ENCODE data around the gene RPN2. TPM values are rescaled to one million over a fixed set of nuclear protein-coding genes. Genes with fewer than 3 reads are reported as not detected.

RPN2 gene
- total RNA-seq, 4 donors from 2014 or later = 86.7 to 114 (median 110) TPM

- 94 to 98% methylated on average over 3 of the region's 3 CpGs for WGBS, 2 donors (ENCODE audit: low coverage in 1 of 2)
These were observed 30.1 kb downstream of the RPN2 start for GRCh38 chr20:37209193-37209592.

GRCh38 chr20:37209661-37210314 lies 30.7 kb downstream of the RPN2 start:
- 65 to 70% methylated on average over 4 of the region's 6 CpGs for WGBS, 2 donors (ENCODE audit: low coverage in 1 of 2)
- Histone ChIP-seq H3K36me3 (peaks cover 3 to 92% of the 10 kb centered on the region in 2 donors), H3K4me1 (peaks cover 0 to 20% (median 0%) of the 10 kb centered on the region in 3 donors), H3K4me3 (no peak overlapping the region), H3K27me3 (no peaks in the 10 kb centered on the region), H3K27ac (no peak overlapping the region), H3K9me3 (no peaks in the 10 kb centered on the region)
- no peak for TF ChIP-seq POLR2AphosphoS5 (IDR thresholded peaks at IDR 0.05)
- TF ChIP-seq, protein P1, sequence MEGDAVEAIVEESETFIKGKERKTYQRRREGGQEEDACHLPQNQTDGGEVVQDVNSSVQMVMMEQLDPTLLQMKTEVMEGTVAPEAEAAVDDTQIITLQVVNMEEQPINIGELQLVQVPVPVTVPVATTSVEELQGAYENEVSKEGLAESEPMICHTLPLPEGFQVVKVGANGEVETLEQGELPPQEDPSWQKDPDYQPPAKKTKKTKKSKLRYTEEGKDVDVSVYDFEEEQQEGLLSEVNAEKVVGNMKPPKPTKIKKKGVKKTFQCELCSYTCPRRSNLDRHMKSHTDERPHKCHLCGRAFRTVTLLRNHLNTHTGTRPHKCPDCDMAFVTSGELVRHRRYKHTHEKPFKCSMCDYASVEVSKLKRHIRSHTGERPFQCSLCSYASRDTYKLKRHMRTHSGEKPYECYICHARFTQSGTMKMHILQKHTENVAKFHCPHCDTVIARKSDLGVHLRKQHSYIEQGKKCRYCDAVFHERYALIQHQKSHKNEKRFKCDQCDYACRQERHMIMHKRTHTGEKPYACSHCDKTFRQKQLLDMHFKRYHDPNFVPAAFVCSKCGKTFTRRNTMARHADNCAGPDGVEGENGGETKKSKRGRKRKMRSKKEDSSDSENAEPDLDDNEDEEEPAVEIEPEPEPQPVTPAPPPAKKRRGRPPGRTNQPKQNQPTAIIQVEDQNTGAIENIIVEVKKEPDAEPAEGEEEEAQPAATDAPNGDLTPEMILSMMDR (IDR thresholded peaks at IDR 0.05) = no peak
- no peak for TF ChIP-seq POLR2A (IDR thresholded peaks at IDR 0.05)
- TF ChIP-seq EP300 (IDR thresholded peaks at IDR 0.05) = no peak
- ATAC-seq = no peak

More at GRCh38 chr20:37209193-37209592, 30.1 kb downstream of the RPN2 start:
- Histone ChIP-seq H3K36me3 (peaks cover 3 to 92% of the 10 kb centered on the region in 2 donors), H3K27me3 (no peaks in the 10 kb centered on the region), H3K4me3 (no peak overlapping the region), H3K27ac (no peak overlapping the region), H3K9me3 (no peaks in the 10 kb centered on the region), H3K4me1 (peaks cover 0 to 21% (median 0%) of the 10 kb centered on the region in 3 donors)
- ATAC-seq = no peak
- no peak for TF ChIP-seq POLR2A (IDR thresholded peaks at IDR 0.05)
- no peak for TF ChIP-seq EP300 (IDR thresholded peaks at IDR 0.05)
- TF ChIP-seq POLR2AphosphoS5 (IDR thresholded peaks at IDR 0.05) = no peak
- TF ChIP-seq, protein P1 (IDR thresholded peaks at IDR 0.05) = no peak

- no peaks in the 10 kb centered on the region for H3K27me3 ChIP-seq
- WGBS, 2 donors (ENCODE audit: low coverage in 1 of 2) = 100% methylated on average over 4 of the region's 4 CpGs; no CpG with 5 or more reads in 1 of the 2 donors
- H3K36me3 ChIP-seq = peaks cover 3 to 60% of the 10 kb centered on the region in 2 donors
These were observed 39.3 kb downstream of the RPN2 start for GRCh38 chr20:37218441-37218840.

DNA sequence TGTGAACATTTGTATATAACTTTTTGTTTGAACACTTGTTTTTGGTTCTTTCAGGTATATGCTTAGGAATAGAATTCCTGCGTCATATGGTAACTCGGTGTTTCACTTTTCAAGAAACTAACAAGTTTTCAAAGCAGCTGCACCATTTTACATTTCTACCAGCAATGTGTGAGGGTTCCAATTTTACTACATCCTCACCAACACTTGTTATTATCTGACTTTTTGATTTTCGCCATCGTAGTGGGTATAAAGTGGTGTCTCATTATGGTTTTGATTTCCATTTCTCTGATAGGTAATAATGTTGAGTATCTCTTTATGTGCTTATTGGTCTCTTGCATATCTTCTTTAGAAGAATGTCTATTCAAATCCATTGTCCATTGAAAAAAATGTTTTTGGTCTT lies 39.8 kb downstream of the RPN2 start:
- H3K9me3 ChIP-seq = no peaks in the 10 kb centered on the region
- no peak overlapping the region for H3K4me3 ChIP-seq
- H3K36me3 ChIP-seq = peaks cover 0 to 59% of the 10 kb centered on the region in 2 donors
- H3K27ac ChIP-seq = no peak overlapping the region
- TF ChIP-seq, protein P1 (IDR thresholded peaks at IDR 0.05) = no peak
- TF ChIP-seq EP300 (IDR thresholded peaks at IDR 0.05) (no peak), POLR2AphosphoS5 (IDR thresholded peaks at IDR 0.05) (no peak), POLR2A (IDR thresholded peaks at IDR 0.05) (no peak)
- no peak for ATAC-seq
- no peaks in the 10 kb centered on the region for H3K27me3 ChIP-seq
- H3K4me1 ChIP-seq = peaks cover 7 to 35% (median 8%) of the 10 kb centered on the region in 3 donors
- 72 to 73% methylated on average over 4 of the region's 4 CpGs for WGBS, 2 donors (ENCODE audit: low coverage in 1 of 2)

More at GRCh38 chr20:37218441-37218840, 39.3 kb downstream of the RPN2 start:
- ATAC-seq = no peak
- TF ChIP-seq, protein P1 (IDR thresholded peaks at IDR 0.05) = no peak
- TF ChIP-seq POLR2A (IDR thresholded peaks at IDR 0.05) = no peak
- TF ChIP-seq POLR2AphosphoS5 (IDR thresholded peaks at IDR 0.05) = no peak
- TF ChIP-seq EP300 (IDR thresholded peaks at IDR 0.05) = no peak
- Histone ChIP-seq H3K27ac (no peak overlapping the region), H3K4me3 (no peak overlapping the region), H3K9me3 (no peaks in the 10 kb centered on the region), H3K4me1 (peaks cover 7 to 35% (median 8%) of the 10 kb centered on the region in 3 donors)

Data from gastroesophageal sphincter (tissue), 4 donors.